Endodermal cell (in vitro differentiated cells): ENCODE measurements around the gene ISYNA1. TPM values are rescaled to one million over a fixed set of nuclear protein-coding genes. Genes with fewer than 3 reads are reported as not detected.
A peak's percentile ranks its signal among the peaks of the same experiment; 100 is the strongest.

Experiments used
- DNase-seq: peaks from one replicate; pipeline ENCODE4 v3.0.0-alpha.2; 2017
- H3K27ac ChIP-seq: 2 replicates; pipeline ENCODE4 v1.5.1; 2013; ENCODE audit warnings: mild to moderate bottlenecking, low read depth, low read length, moderate library complexity
- H3K27me3 ChIP-seq: 2 replicates; pipeline ENCODE4 v1.6.1; 2013; ENCODE audit warnings: mild to moderate bottlenecking, low read length, moderate library complexity; ENCODE audit not compliant: insufficient read depth, control insufficient read depth, poor library complexity, severe bottlenecking
- H3K36me3 ChIP-seq: 2 replicates; pipeline ENCODE4 v1.7.0; 2013; ENCODE audit warnings: mild to moderate bottlenecking, low read length, moderate library complexity; ENCODE audit not compliant: control insufficient read depth, insufficient read depth
- H3K4me1 ChIP-seq: one replicate; pipeline ENCODE4 v1.7.0; 2013; ENCODE audit warnings: low read length; ENCODE audit not compliant: control insufficient read depth, insufficient read depth
- H3K4me3 ChIP-seq: 2 replicates; pipeline ENCODE4 v1.5.1; 2013; ENCODE audit warnings: mild to moderate bottlenecking, low read length, moderate library complexity
- H3K9ac ChIP-seq: 2 replicates; pipeline ENCODE4 v1.6.1; 2013; ENCODE audit warnings: mild to moderate bottlenecking, low read length, moderate library complexity; ENCODE audit not compliant: poor library complexity, severe bottlenecking; ENCODE audit errors: extremely low read depth
- H3K9me3 ChIP-seq: 2 replicates; pipeline ENCODE4 v1.6.1; 2013; ENCODE audit warnings: mild to moderate bottlenecking, low read length, moderate library complexity; ENCODE audit not compliant: control insufficient read depth
- H3K27ac Mint-ChIP-seq: 2 replicates; pipeline ENCODE4 v1.8.0; 2020; ENCODE audit warnings: mixed read lengths
- H3K27me3 Mint-ChIP-seq: 2 replicates; pipeline ENCODE4 v1.8.0; 2021; ENCODE audit warnings: mild to moderate bottlenecking, mixed read lengths; ENCODE audit not compliant: insufficient read depth
- H3K36me3 Mint-ChIP-seq: 2 replicates; pipeline ENCODE4 v1.8.0; 2020; ENCODE audit warnings: low read depth, mixed read lengths
- H3K4me1 Mint-ChIP-seq: 2 replicates; pipeline ENCODE4 v1.8.0; 2020; ENCODE audit warnings: mixed read lengths
- H3K4me3 Mint-ChIP-seq: 2 replicates; pipeline ENCODE4 v1.8.0; 2020; ENCODE audit warnings: mild to moderate bottlenecking, moderate library complexity, mixed read lengths
- H3K9me3 Mint-ChIP-seq: 2 replicates; pipeline ENCODE4 v1.8.0; 2020; ENCODE audit warnings: mild to moderate bottlenecking, mixed read lengths
- CTCF ChIP-seq: fragments of 200-600 bp; sonication (generic); conservative IDR thresholded peaks from 2 replicates; pipeline ENCODE4 v1.5.0; 2021; ENCODE audit warnings: antibody characterized with exemption, mild to moderate bottlenecking
- WGBS, 2 experiments: methylation state at CpG; one replicate each; pipeline versions ENCODE4 v1.1.5 to v1.1.7; 2013; ENCODE audit warnings: missing lambda C conversion rate in 2 of 2, mixed read lengths in 1 of 2; ENCODE audit not compliant: insufficient coverage in 1 of 2, insufficient read length in 1 of 2; 5-methylcytosine and 5-hydroxymethylcytosine counted together
- total RNA-seq, 2 donors: library from RNA; stranded (reverse); fragmentation: NEBNext Ultra II Directional in 1 of 2; extraction: Animal tissue kit (Norgen Biotek cat#: 25700) in 1 of 2; gene quantifications; 2 replicates in 1 of 2; 3 replicates in 1 of 2; pipeline ENCODE4 v1.2.1, GENCODE V29; 2021

ISYNA1 gene
- total RNA-seq, 2 donors from 2014 or later, result 156 to 212 TPM

GRCh38 chr19:18444513-18444912, 6.6 kb upstream of the ISYNA1 start:
- WGBS, 2 experiments, result 92% methylated on average over 11 to 19 of the region's 19 CpGs
- H3K36me3 Mint-ChIP-seq, result peaks cover 19% of the 10 kb centered on the region
- no peak overlapping the region for H3K4me3 ChIP-seq
- no peak overlapping the region for H3K4me3 Mint-ChIP-seq
- H3K27me3 Mint-ChIP-seq, result no peaks in the 10 kb centered on the region
- no peak overlapping the region for H3K27ac Mint-ChIP-seq
- no peak for TF ChIP-seq CTCF
- peaks cover 2% of the 10 kb centered on the region for H3K4me1 Mint-ChIP-seq
- peaks cover 3% of the 10 kb centered on the region for H3K4me1 ChIP-seq
- no peak for DNase-seq
- H3K9me3 Mint-ChIP-seq, result peaks cover 3% of the 10 kb centered on the region
- H3K27me3 ChIP-seq, result no peaks in the 10 kb centered on the region
- H3K36me3 ChIP-seq, result peaks cover 4% of the 10 kb centered on the region
- H3K27ac ChIP-seq, result peak overlapping the region; percentile 49
- no peak overlapping the region for H3K9ac ChIP-seq
- no peaks in the 10 kb centered on the region for H3K9me3 ChIP-seq

- no peak for DNase-seq
- Mint-ChIP-seq H3K27me3 (no peaks in the 10 kb centered on the region), H3K4me1 (peaks cover 9% of the 10 kb centered on the region), H3K9me3 (peaks cover 3% of the 10 kb centered on the region), H3K4me3 (no peak overlapping the region), H3K27ac (no peak overlapping the region), H3K36me3 (peaks cover 19% of the 10 kb centered on the region)
- Histone ChIP-seq H3K9ac (no peak overlapping the region), H3K27me3 (no peaks in the 10 kb centered on the region), H3K9me3 (no peaks in the 10 kb centered on the region), H3K4me1 (peaks cover 10% of the 10 kb centered on the region), H3K4me3 (no peak overlapping the region), H3K27ac (peak overlapping the region; percentile 49), H3K36me3 (peaks cover 4% of the 10 kb centered on the region)
- no peak for TF ChIP-seq CTCF
- 94 to 99% methylated on average over 10 to 11 of the region's 11 CpGs for WGBS, 2 experiments
Measured at GRCh38 chr19:18443831-18444230, 5.9 kb upstream of the ISYNA1 start.

GRCh38 chr19:18443406-18443805, 5.5 kb upstream of the ISYNA1 start:
- Mint-ChIP-seq H3K36me3 (peaks cover 18% of the 10 kb centered on the region), H3K9me3 (peaks cover 3% of the 10 kb centered on the region), H3K27me3 (no peaks in the 10 kb centered on the region), H3K4me1 (peaks cover 13% of the 10 kb centered on the region), H3K27ac (no peak overlapping the region), H3K4me3 (no peak overlapping the region)
- DNase-seq, result no peak
- Histone ChIP-seq H3K9me3 (no peaks in the 10 kb centered on the region), H3K4me3 (no peak overlapping the region), H3K27ac (no peak overlapping the region), H3K9ac (no peak overlapping the region), H3K27me3 (no peaks in the 10 kb centered on the region), H3K4me1 (peaks cover 13% of the 10 kb centered on the region), H3K36me3 (peaks cover 4% of the 10 kb centered on the region)
- WGBS, 2 experiments, result 87 to 91% methylated on average over 3 to 6 of the region's 6 CpGs
- TF ChIP-seq CTCF, result no peak
